ENCODE results near the gene DUSP2. TPM values are rescaled to one million over a fixed set of nuclear protein-coding genes. Genes with fewer than 3 reads are reported as not detected.
"Not testable (repeated sequence)": the region's sequence is repeated elsewhere in the genome, so short reads cannot be mapped to it uniquely, and the experiment has no call there.

DUSP2 gene
- total RNA-seq, 1 donor from 2014 or later, result 0.53 TPM

GRCh38 chr2:96147593-96148201 is 2.5 kb upstream of the DUSP2 start:
- DNase-seq (ENCODE audit: low read depth, low spot score), result no peak

- no peak for DNase-seq (ENCODE audit: low read depth, low spot score)
Observed at GRCh38 chr2:96146881-96147592, 1.8 kb upstream of the DUSP2 start.

GRCh38 chr2:96146153-96146880 is 1.1 kb upstream of the DUSP2 start:
- no peak for DNase-seq (ENCODE audit: low read depth, low spot score)

GRCh38 chr2:96145848-96146152 is 560 bp upstream of the DUSP2 start:
- no peak for DNase-seq (ENCODE audit: low read depth, low spot score)

GRCh38 chr2:96144481-96145035 is 682 bp downstream of the DUSP2 start:
- DNase-seq (ENCODE audit: low read depth, low spot score), result no peak

GRCh38 chr2:96143848-96144480 is 1.3 kb downstream of the DUSP2 start:
- no peak for DNase-seq (ENCODE audit: low read depth, low spot score)

GRCh38 chr2:96143231-96143847 is 1.9 kb downstream of the DUSP2 start:
- no peak for DNase-seq (ENCODE audit: low read depth, low spot score)

GRCh38 chr2:96142217-96143113 is 2.8 kb downstream of the DUSP2 start:
- DNase-seq (ENCODE audit: low read depth, low spot score), result no peak

- DNase-seq (ENCODE audit: low read depth, low spot score), result not testable (repeated sequence)
Observed at GRCh38 chr2:96141624-96141967, 3.6 kb downstream of the DUSP2 start.

GRCh38 chr2:96140941-96141623 is 4.2 kb downstream of the DUSP2 start:
- no peak for DNase-seq (ENCODE audit: low read depth, low spot score)

- DNase-seq (ENCODE audit: low read depth, low spot score), result no peak
Observed at GRCh38 chr2:96139181-96139758, 6.0 kb downstream of the DUSP2 start.

- no peak for DNase-seq (ENCODE audit: low read depth, low spot score)
Observed at GRCh38 chr2:96138179-96139145, 6.8 kb downstream of the DUSP2 start, which contains the start of gene ASTL. Gene ASTL (minus strand): TSS chr2:96138502. CDS start chr2:96138436, 66 bp downstream.

GRCh38 chr2:96137321-96138178 is 7.7 kb downstream of the DUSP2 start:
- DNase-seq (ENCODE audit: low read depth, low spot score), result no peak

- DNase-seq (ENCODE audit: low read depth, low spot score), result no peak
Observed at GRCh38 chr2:96136129-96136720, 9.0 kb downstream of the DUSP2 start.

GRCh38 chr2:96135621-96136020 is 9.6 kb downstream of the DUSP2 start:
- no peak for DNase-seq (ENCODE audit: low read depth, low spot score)

- DNase-seq (ENCODE audit: low read depth, low spot score), result no peak
Observed at GRCh38 chr2:96135171-96135570, 10.1 kb downstream of the DUSP2 start.

GRCh38 chr2:96134421-96134820 is 10.8 kb downstream of the DUSP2 start:
- no peak for DNase-seq (ENCODE audit: low read depth, low spot score)
